GM19023 (cell line): ENCODE measurements around the gene C3orf80.
"Not testable (repeated sequence)": the region's sequence is repeated elsewhere in the genome, so short reads cannot be mapped to it uniquely, and the experiment has no call there.

Experiments used
- ATAC-seq: cut with Tn5 transposase; IDR thresholded peaks from one replicate; pipeline ENCODE4 v1.9.1; 2021; ENCODE audit warnings: mild to moderate bottlenecking, moderate library complexity; ENCODE audit not compliant: unreplicated experiment

Gene C3orf80

GRCh38 chr3:160210799-160211221, 14.4 kb upstream of the C3orf80 start:
- ATAC-seq: no peak

GRCh38 chr3:160213191-160213590, 12.0 kb upstream of the C3orf80 start:
- ATAC-seq: no peak

- ATAC-seq: no peak
These were observed 7.5 kb upstream of the C3orf80 start for GRCh38 chr3:160217675-160218074.

GRCh38 chr3:160218136-160218535, 7.1 kb upstream of the C3orf80 start:
- ATAC-seq: no peak

GRCh38 chr3:160220038-160220437, 5.2 kb upstream of the C3orf80 start:
- no peak for ATAC-seq

- ATAC-seq: no peak
These were observed 4.2 kb upstream of the C3orf80 start for GRCh38 chr3:160221019-160221418.

- ATAC-seq: no peak
These were observed 966 bp upstream of the C3orf80 start for GRCh38 chr3:160224256-160224655.

GRCh38 chr3:160224811-160225175, 429 bp upstream of the C3orf80 start:
- no peak for ATAC-seq

GRCh38 chr3:160226026-160226907, 1.0 kb downstream of the C3orf80 start:
- ATAC-seq: peak; percentile 30

- no peak for ATAC-seq
These were observed 2.2 kb downstream of the C3orf80 start for GRCh38 chr3:160227419-160227818.

GRCh38 chr3:160232014-160232413, 6.8 kb downstream of the C3orf80 start:
- no peak for ATAC-seq

GRCh38 chr3:160240719-160241118, 15.5 kb downstream of the C3orf80 start:
- ATAC-seq: not testable (repeated sequence)

- no peak for ATAC-seq
These were observed 20.1 kb downstream of the C3orf80 start for GRCh38 chr3:160245261-160245800.

GRCh38 chr3:160247766-160248165, 22.5 kb downstream of the C3orf80 start:
- ATAC-seq: no peak

- no peak for ATAC-seq
These were observed 28.1 kb downstream of the C3orf80 start for GRCh38 chr3:160253298-160253697.

GRCh38 chr3:160257606-160258005, 32.4 kb downstream of the C3orf80 start:
- no peak for ATAC-seq

GRCh38 chr3:160259589-160259988, 34.4 kb downstream of the C3orf80 start:
- no peak for ATAC-seq

GRCh38 chr3:160260587-160261270, 35.5 kb downstream of the C3orf80 start:
- no peak for ATAC-seq

- no peak for ATAC-seq
These were observed 39.9 kb downstream of the C3orf80 start for GRCh38 chr3:160265088-160265487.
